OCI-LY3 (cell line): ENCODE results near the gene ERVFRD-1.

ENCODE experiments used
- H2AFZ ChIP-seq: fragments of 200-600, 300-600 bp; shearing (Covaris generic); 2 replicates; pipeline ENCODE4 v1.6.0; 2014; ENCODE audit warnings: antibody characterized with exemption, low read depth, low read length
- H3K27ac ChIP-seq: fragments of 200-600, 300-600 bp; sonication (generic); 2 replicates; pipeline ENCODE4 v1.5.1; 2014; ENCODE audit warnings: mild to moderate bottlenecking, low read length, moderate library complexity, mixed read lengths
- H3K27me3 ChIP-seq: fragments of 200-600, 300-600 bp; sonication (generic); 2 replicates; pipeline ENCODE4 v1.6.1; 2014; ENCODE audit warnings: low read depth, low read length, mixed read lengths
- H3K36me3 ChIP-seq: fragments of 200-600, 300-600 bp; sonication (generic); replicated peaks from 2 replicates; pipeline ENCODE3; 2014; ENCODE audit warnings: low read depth, low read length, mixed read lengths
- H3K4me1 ChIP-seq: fragments of 300-600, 200-600 bp; sonication (generic); 2 replicates; pipeline ENCODE4 v1.6.1; 2014; ENCODE audit warnings: low read length, mixed read lengths
- H3K4me2 ChIP-seq: fragments of 200-600, 300-600 bp; sonication (generic); 2 replicates; pipeline ENCODE4 v1.6.1; 2014; ENCODE audit warnings: low read length, mixed read lengths
- H3K4me3 ChIP-seq: fragments of 300-600, 200-600 bp; sonication (generic); 2 replicates; pipeline ENCODE4 v1.5.1; 2014; ENCODE audit warnings: antibody characterized with exemption, mild to moderate bottlenecking, low read length, moderate library complexity
- H3K79me2 ChIP-seq: fragments of 300-600, 200-600 bp; shearing (Covaris generic); 2 replicates; pipeline ENCODE4 v1.6.1; 2014; ENCODE audit warnings: mild to moderate bottlenecking, low read length, mixed read lengths
- H3K9ac ChIP-seq: fragments of 300-600, 200-600 bp; shearing (Covaris generic); 2 replicates; pipeline ENCODE4 v1.6.0; 2014; ENCODE audit warnings: mild to moderate bottlenecking, low read length, moderate library complexity
- H3K9me3 ChIP-seq: fragments of 200-600, 300-600 bp; shearing (Covaris generic); 2 replicates; pipeline ENCODE4 v1.6.1; 2014; ENCODE audit warnings: low read length, mixed read lengths; ENCODE audit not compliant: insufficient read depth
- H4K20me1 ChIP-seq: fragments of 200-600, 300-600 bp; sonication (generic); 2 replicates; pipeline ENCODE4 v1.6.1; 2016; ENCODE audit warnings: low read length, mixed read lengths; ENCODE audit not compliant: insufficient read depth
- CTCF ChIP-seq: fragments of 200-600, 300-600 bp; sonication (generic); IDR thresholded peaks from 2 replicates; pipeline ENCODE4 v1.5.1; 2014; ENCODE audit warnings: antibody characterized with exemption, low read length, low read depth
- EZH2phosphoT487 ChIP-seq: fragments of 200-600 bp; shearing (Covaris generic); IDR thresholded peaks from 2 replicates; pipeline ENCODE4 v1.6.1; 2018; ENCODE audit warnings: antibody characterized with exemption, mixed run types, low read depth

ERVFRD-1 gene

GRCh38 chr6:11132194-11132888 is 20.8 kb upstream of the ERVFRD-1 start:
- H3K4me2 ChIP-seq: no peak overlapping the region

GRCh38 chr6:11130605-11131004 is 19.1 kb upstream of the ERVFRD-1 start:
- H3K4me3 ChIP-seq: no peak overlapping the region
- H3K9me3 ChIP-seq: no peaks in the 10 kb centered on the region
- peaks cover 16% of the 10 kb centered on the region for H3K4me1 ChIP-seq
- H2AFZ ChIP-seq: no peak overlapping the region
- no peak overlapping the region for H3K4me2 ChIP-seq
- TF ChIP-seq EZH2phosphoT487: no peak
- TF ChIP-seq CTCF: no peak
- no peak overlapping the region for H3K9ac ChIP-seq
- no peak overlapping the region for H3K27ac ChIP-seq
- peaks cover 7% of the 10 kb centered on the region; the same call in 1 of the 2 replicates for H4K20me1 ChIP-seq
- peaks cover 12% of the 10 kb centered on the region for H3K36me3 ChIP-seq
- H3K79me2 ChIP-seq: peaks cover 28% of the 10 kb centered on the region
- no peaks in the 10 kb centered on the region for H3K27me3 ChIP-seq

More at GRCh38 chr6:11132194-11132888, 20.8 kb upstream of the ERVFRD-1 start:
- Histone ChIP-seq H4K20me1 (peaks cover 7% of the 10 kb centered on the region; the same call in 1 of the 2 replicates), H3K4me3 (no peak overlapping the region), H3K4me1 (peaks cover 16% of the 10 kb centered on the region), H3K79me2 (peaks cover 28% of the 10 kb centered on the region), H2AFZ (no peak overlapping the region), H3K36me3 (peaks cover 12% of the 10 kb centered on the region), H3K27ac (no peak overlapping the region), H3K9me3 (no peaks in the 10 kb centered on the region), H3K27me3 (no peaks in the 10 kb centered on the region), H3K9ac (no peak overlapping the region)
- TF ChIP-seq EZH2phosphoT487 (no peak), CTCF (no peak)

GRCh38 chr6:11129908-11130565 is 18.5 kb upstream of the ERVFRD-1 start:
- no peak overlapping the region for H3K4me2 ChIP-seq

More at GRCh38 chr6:11129908-11130565, 18.5 kb upstream of the ERVFRD-1 start:
- no peak overlapping the region for H3K27ac ChIP-seq
- TF ChIP-seq CTCF: no peak
- TF ChIP-seq EZH2phosphoT487: no peak
- H3K27me3 ChIP-seq: no peaks in the 10 kb centered on the region
- H3K36me3 ChIP-seq: peaks cover 6% of the 10 kb centered on the region
- peaks cover 28% of the 10 kb centered on the region for H3K79me2 ChIP-seq
- H2AFZ ChIP-seq: no peak overlapping the region
- no peak overlapping the region for H3K9ac ChIP-seq
- H4K20me1 ChIP-seq: peaks cover 7% of the 10 kb centered on the region; the same call in 1 of the 2 replicates
- H3K4me1 ChIP-seq: peaks cover 16% of the 10 kb centered on the region
- H3K4me3 ChIP-seq: no peak overlapping the region
- H3K9me3 ChIP-seq: no peaks in the 10 kb centered on the region
